HL-60 (cell line): ENCODE measurements around the gene MAPT.

Experiments used
- POLR2AphosphoS5 ChIP-seq: IDR thresholded peaks from 2 replicates; pipeline ENCODE4 v1.6.1; 2012; ENCODE audit warnings: low read depth
- TF ChIP-seq, protein P1 (sequence below): IDR thresholded peaks from one replicate; pipeline ENCODE4 v1.5.1; 2011; ENCODE audit warnings: low read length, control low read depth, inconsistent platforms; ENCODE audit not compliant: insufficient read depth
- TF ChIP-seq, protein P2 (sequence below): IDR thresholded peaks from 2 replicates; pipeline ENCODE4 v1.6.1; 2012; ENCODE audit warnings: low read depth; ENCODE audit not compliant: insufficient replicate concordance

DNA sequence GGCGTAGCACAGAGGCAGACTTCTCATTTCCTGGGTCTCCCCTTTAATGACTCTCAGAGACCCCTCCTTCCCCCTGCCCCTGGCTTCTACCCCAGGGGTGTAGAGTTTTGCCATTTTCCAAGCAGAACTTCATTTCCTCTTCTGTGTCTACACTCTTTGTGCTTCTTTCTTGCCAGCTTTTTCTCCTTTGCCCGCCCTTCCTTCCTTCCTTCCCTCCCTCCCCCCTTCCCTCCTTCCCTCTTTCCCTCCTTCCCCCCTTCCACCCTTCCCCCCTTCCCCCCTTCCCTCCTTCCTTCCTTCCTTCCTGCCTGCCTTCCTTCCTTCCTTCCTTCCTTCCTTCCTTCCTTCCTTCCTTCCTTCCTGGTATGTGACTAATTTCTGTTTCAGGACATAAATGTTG, 47.0 kb downstream of the MAPT start:
- TF ChIP-seq, protein P1, sequence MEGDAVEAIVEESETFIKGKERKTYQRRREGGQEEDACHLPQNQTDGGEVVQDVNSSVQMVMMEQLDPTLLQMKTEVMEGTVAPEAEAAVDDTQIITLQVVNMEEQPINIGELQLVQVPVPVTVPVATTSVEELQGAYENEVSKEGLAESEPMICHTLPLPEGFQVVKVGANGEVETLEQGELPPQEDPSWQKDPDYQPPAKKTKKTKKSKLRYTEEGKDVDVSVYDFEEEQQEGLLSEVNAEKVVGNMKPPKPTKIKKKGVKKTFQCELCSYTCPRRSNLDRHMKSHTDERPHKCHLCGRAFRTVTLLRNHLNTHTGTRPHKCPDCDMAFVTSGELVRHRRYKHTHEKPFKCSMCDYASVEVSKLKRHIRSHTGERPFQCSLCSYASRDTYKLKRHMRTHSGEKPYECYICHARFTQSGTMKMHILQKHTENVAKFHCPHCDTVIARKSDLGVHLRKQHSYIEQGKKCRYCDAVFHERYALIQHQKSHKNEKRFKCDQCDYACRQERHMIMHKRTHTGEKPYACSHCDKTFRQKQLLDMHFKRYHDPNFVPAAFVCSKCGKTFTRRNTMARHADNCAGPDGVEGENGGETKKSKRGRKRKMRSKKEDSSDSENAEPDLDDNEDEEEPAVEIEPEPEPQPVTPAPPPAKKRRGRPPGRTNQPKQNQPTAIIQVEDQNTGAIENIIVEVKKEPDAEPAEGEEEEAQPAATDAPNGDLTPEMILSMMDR = no peak
- TF ChIP-seq POLR2AphosphoS5 = no peak
- TF ChIP-seq, protein P2, sequence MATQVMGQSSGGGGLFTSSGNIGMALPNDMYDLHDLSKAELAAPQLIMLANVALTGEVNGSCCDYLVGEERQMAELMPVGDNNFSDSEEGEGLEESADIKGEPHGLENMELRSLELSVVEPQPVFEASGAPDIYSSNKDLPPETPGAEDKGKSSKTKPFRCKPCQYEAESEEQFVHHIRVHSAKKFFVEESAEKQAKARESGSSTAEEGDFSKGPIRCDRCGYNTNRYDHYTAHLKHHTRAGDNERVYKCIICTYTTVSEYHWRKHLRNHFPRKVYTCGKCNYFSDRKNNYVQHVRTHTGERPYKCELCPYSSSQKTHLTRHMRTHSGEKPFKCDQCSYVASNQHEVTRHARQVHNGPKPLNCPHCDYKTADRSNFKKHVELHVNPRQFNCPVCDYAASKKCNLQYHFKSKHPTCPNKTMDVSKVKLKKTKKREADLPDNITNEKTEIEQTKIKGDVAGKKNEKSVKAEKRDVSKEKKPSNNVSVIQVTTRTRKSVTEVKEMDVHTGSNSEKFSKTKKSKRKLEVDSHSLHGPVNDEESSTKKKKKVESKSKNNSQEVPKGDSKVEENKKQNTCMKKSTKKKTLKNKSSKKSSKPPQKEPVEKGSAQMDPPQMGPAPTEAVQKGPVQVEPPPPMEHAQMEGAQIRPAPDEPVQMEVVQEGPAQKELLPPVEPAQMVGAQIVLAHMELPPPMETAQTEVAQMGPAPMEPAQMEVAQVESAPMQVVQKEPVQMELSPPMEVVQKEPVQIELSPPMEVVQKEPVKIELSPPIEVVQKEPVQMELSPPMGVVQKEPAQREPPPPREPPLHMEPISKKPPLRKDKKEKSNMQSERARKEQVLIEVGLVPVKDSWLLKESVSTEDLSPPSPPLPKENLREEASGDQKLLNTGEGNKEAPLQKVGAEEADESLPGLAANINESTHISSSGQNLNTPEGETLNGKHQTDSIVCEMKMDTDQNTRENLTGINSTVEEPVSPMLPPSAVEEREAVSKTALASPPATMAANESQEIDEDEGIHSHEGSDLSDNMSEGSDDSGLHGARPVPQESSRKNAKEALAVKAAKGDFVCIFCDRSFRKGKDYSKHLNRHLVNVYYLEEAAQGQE = no peak
